ENCODE measurements around the gene SNX25. TPM values are rescaled to one million over a fixed set of nuclear protein-coding genes. Genes with fewer than 3 reads are reported as not detected.
A peak's percentile ranks its signal among the peaks of the same experiment; 100 is the strongest.

SNX25 gene
- total RNA-seq, 1 donor from 2014 or later = 29.5 TPM

DNA sequence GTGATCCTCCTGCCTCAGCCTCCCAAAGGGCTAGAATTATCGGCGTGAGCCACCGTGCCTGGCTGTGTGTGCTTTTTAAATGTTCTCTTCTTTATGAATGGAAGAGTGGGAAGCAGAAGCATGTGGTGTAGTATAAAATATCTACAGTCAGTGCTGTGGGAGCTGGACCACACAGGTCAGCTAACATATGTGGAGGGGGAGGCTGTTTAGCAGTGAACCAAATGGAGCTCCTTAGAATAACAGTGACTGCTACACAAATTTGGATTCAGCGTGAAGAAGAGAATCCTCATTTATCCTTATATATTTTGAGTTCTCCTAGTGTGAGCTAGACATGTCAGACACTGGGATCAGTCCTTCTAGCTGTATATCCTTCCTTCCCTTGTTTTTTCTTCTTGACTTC lies 3.2 kb downstream of the SNX25 start:
- DNase-seq (ENCODE audit: low read depth) (peak; percentile 37), FAIRE-seq (no peak)
- H3K9me3 Mint-ChIP-seq (ENCODE audit: unreplicated experiment) = no peaks in the 10 kb centered on the region
- Histone ChIP-seq H3K9ac (ENCODE audit: low read length) (peak overlapping the region; percentile 9), H3K4me3 (ENCODE audit: insufficient read depth, low read depth, low read length) (no peak overlapping the region), H4K20me1 (ENCODE audit: insufficient read depth, low read length) (peaks cover 29% of the 10 kb centered on the region), H3K27me3 (ENCODE audit: insufficient read depth, low read length) (no peaks in the 10 kb centered on the region), H3K4me1 (ENCODE audit: insufficient read depth, low read length) (peaks cover 18% of the 10 kb centered on the region), H3K27ac (ENCODE audit: low read depth, low read length) (no peak overlapping the region), H3K4me2 (ENCODE audit: low read length) (peak overlapping the region; percentile 39), H2AFZ (ENCODE audit: low read depth, low read length) (no peak overlapping the region), H3K9me3 (ENCODE audit: insufficient read depth, low read depth, low read length) (no peaks in the 10 kb centered on the region), H3K36me3 (ENCODE audit: insufficient read depth, low read length) (no peaks in the 10 kb centered on the region), H3K79me2 (ENCODE audit: insufficient read depth, low read length) (peaks cover 74% of the 10 kb centered on the region)
- no peaks in the 10 kb centered on the region for H3K36me3 Mint-ChIP-seq (ENCODE audit: low read depth, unreplicated experiment)
- peak overlapping the region; percentile 40 for H3K4me3 Mint-ChIP-seq (ENCODE audit: unreplicated experiment)
- H3K4me1 Mint-ChIP-seq (ENCODE audit: low read depth, unreplicated experiment) = peaks cover 25% of the 10 kb centered on the region
- H3K27me3 Mint-ChIP-seq (ENCODE audit: low read depth, unreplicated experiment) = no peaks in the 10 kb centered on the region
- no peak overlapping the region for H3K27ac Mint-ChIP-seq (ENCODE audit: unreplicated experiment)
- no peak for TF ChIP-seq CTCF (IDR thresholded peaks at IDR 0.05; ENCODE audit: insufficient read depth, low read depth, low read length)
- no peak for TF ChIP-seq EZH2 (IDR thresholded peaks at IDR 0.05; ENCODE audit: insufficient read depth, low read length)

GRCh38 chr4:185213877-185214276 lies 4.5 kb downstream of the SNX25 start:
- Histone ChIP-seq H3K36me3 (ENCODE audit: insufficient read depth, low read length) (no peaks in the 10 kb centered on the region), H3K27ac (ENCODE audit: low read depth, low read length) (no peak overlapping the region), H3K4me3 (ENCODE audit: insufficient read depth, low read depth, low read length) (no peak overlapping the region), H3K79me2 (ENCODE audit: insufficient read depth, low read length) (peaks cover 86% of the 10 kb centered on the region), H3K27me3 (ENCODE audit: insufficient read depth, low read length) (no peaks in the 10 kb centered on the region), H3K9ac (ENCODE audit: low read length) (no peak overlapping the region), H2AFZ (ENCODE audit: low read depth, low read length) (no peak overlapping the region), H3K4me1 (ENCODE audit: insufficient read depth, low read length) (peaks cover 16% of the 10 kb centered on the region), H3K4me2 (ENCODE audit: low read length) (no peak overlapping the region), H4K20me1 (ENCODE audit: insufficient read depth, low read length) (peaks cover 39% of the 10 kb centered on the region), H3K9me3 (ENCODE audit: insufficient read depth, low read depth, low read length) (no peaks in the 10 kb centered on the region)
- no peaks in the 10 kb centered on the region for H3K36me3 Mint-ChIP-seq (ENCODE audit: low read depth, unreplicated experiment)
- H3K9me3 Mint-ChIP-seq (ENCODE audit: unreplicated experiment) = no peaks in the 10 kb centered on the region
- H3K4me1 Mint-ChIP-seq (ENCODE audit: low read depth, unreplicated experiment) = peaks cover 25% of the 10 kb centered on the region
- DNase-seq (ENCODE audit: low read depth) (no peak), FAIRE-seq (no peak)
- no peak overlapping the region for H3K27ac Mint-ChIP-seq (ENCODE audit: unreplicated experiment)
- TF ChIP-seq EZH2 (IDR thresholded peaks at IDR 0.05; ENCODE audit: insufficient read depth, low read length) = no peak
- TF ChIP-seq CTCF (IDR thresholded peaks at IDR 0.05; ENCODE audit: insufficient read depth, low read depth, low read length) = no peak
- H3K27me3 Mint-ChIP-seq (ENCODE audit: low read depth, unreplicated experiment) = no peaks in the 10 kb centered on the region
- H3K4me3 Mint-ChIP-seq (ENCODE audit: unreplicated experiment) = no peak overlapping the region

DNA sequence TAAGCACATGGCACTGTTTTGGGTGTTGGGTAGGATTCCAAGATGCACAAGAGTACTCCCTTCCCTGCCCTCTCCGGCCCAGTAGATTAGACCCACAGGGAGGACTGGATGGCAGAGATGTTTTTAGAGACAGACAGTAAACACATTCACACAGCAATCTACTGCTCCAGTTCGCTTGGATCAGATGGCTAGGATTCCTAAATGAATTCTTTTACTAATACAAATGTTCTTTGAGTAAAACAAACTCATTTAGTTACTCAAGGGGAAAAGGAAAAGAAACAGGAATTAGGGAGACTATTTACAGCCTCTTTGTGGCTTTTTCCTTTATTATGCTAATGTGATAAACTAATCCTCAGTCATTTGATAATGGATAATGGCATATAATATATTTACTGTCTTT lies 5.9 kb downstream of the SNX25 start:
- no peaks in the 10 kb centered on the region for H3K27me3 Mint-ChIP-seq (ENCODE audit: low read depth, unreplicated experiment)
- peaks cover 30% of the 10 kb centered on the region for H3K4me1 Mint-ChIP-seq (ENCODE audit: low read depth, unreplicated experiment)
- DNase-seq (ENCODE audit: low read depth) = no peak
- FAIRE-seq = no peak
- no peaks in the 10 kb centered on the region for H3K36me3 ChIP-seq (ENCODE audit: insufficient read depth, low read length)
- H3K4me2 ChIP-seq (ENCODE audit: low read length) = no peak overlapping the region
- peaks cover 49% of the 10 kb centered on the region for H4K20me1 ChIP-seq (ENCODE audit: insufficient read depth, low read length)
- no peaks in the 10 kb centered on the region for H3K9me3 Mint-ChIP-seq (ENCODE audit: unreplicated experiment)
- H3K9ac ChIP-seq (ENCODE audit: low read length) = no peak overlapping the region
- peaks cover 92% of the 10 kb centered on the region for H3K79me2 ChIP-seq (ENCODE audit: insufficient read depth, low read length)
- TF ChIP-seq EZH2 (IDR thresholded peaks at IDR 0.05; ENCODE audit: insufficient read depth, low read length) (no peak), CTCF (IDR thresholded peaks at IDR 0.05; ENCODE audit: insufficient read depth, low read depth, low read length) (no peak)
- H3K4me3 Mint-ChIP-seq (ENCODE audit: unreplicated experiment) = no peak overlapping the region
- H3K36me3 Mint-ChIP-seq (ENCODE audit: low read depth, unreplicated experiment) = no peaks in the 10 kb centered on the region
- no peaks in the 10 kb centered on the region for H3K27me3 ChIP-seq (ENCODE audit: insufficient read depth, low read length)
- H2AFZ ChIP-seq (ENCODE audit: low read depth, low read length) = no peak overlapping the region
- H3K27ac ChIP-seq (ENCODE audit: low read depth, low read length) = no peak overlapping the region
- no peaks in the 10 kb centered on the region for H3K9me3 ChIP-seq (ENCODE audit: insufficient read depth, low read depth, low read length)
- H3K4me3 ChIP-seq (ENCODE audit: insufficient read depth, low read depth, low read length) = no peak overlapping the region
- no peak overlapping the region for H3K27ac Mint-ChIP-seq (ENCODE audit: unreplicated experiment)
- H3K4me1 ChIP-seq (ENCODE audit: insufficient read depth, low read length) = peaks cover 21% of the 10 kb centered on the region
